ENCODE results near the gene ABTB1. TPM values are rescaled to one million over a fixed set of nuclear protein-coding genes. Genes with fewer than 3 reads are reported as not detected.

ABTB1 gene
- total and polyA plus RNA-seq, 2 donors (not counting 1 experiment from before 2014, with no cell fraction given): 141 to 259 TPM

GRCh38 chr3:127728417-127729015, 55.8 kb downstream of the ABTB1 start:
- H3K79me2 ChIP-seq (ENCODE audit: control insufficient read depth, insufficient read depth, low read length): no peaks in the 10 kb centered on the region
- peaks cover 3 to 17% of the 10 kb centered on the region in 2 donors for H3K4me1 ChIP-seq (ENCODE audit: control insufficient read depth in 2 of 2, insufficient read depth in 2 of 2, low read length in 2 of 2)
- Mint-ChIP-seq H3K9me3 (ENCODE audit: insufficient read depth) (peaks cover 3% of the 10 kb centered on the region), H3K27ac (no peak overlapping the region), H3K27me3 (no peaks in the 10 kb centered on the region), H3K4me3 (no peak overlapping the region), H3K4me1 (peaks cover 21% of the 10 kb centered on the region)
- 100% methylated on average over 1 of the region's 7 CpGs for WGBS (ENCODE audit: insufficient coverage)
- no peak overlapping the region for H3K4me3 ChIP-seq (ENCODE audit: control extremely low read depth in 1 of 5, extremely low read depth in 1 of 5, insufficient read depth in 1 of 5, low read depth in 2 of 5, low read length in 4 of 5)
- intact Hi-C loops (cut with micrococcal nuclease): no loop called here
- H4K20me1 ChIP-seq (ENCODE audit: control insufficient read depth, insufficient read depth, low read length, poor library complexity, severe bottlenecking): no peaks in the 10 kb centered on the region
- H2AFZ ChIP-seq (ENCODE audit: insufficient read depth, low read depth, low read length, poor library complexity, severe bottlenecking): no peak overlapping the region
- ChIA-PET CTCF (interaction anchor here (1.3 kb wide), 1 partner anchor 32 kb away, joined by 3 read pairs; no protein-coding TSS in a partner anchor), POLR2A (no interaction called here)
- TF ChIP-seq CTCF (IDR thresholded peaks at IDR 0.05) (no peak), EZH2 (IDR thresholded peaks at IDR 0.05; ENCODE audit: borderline replicate concordance, insufficient read depth, low read depth, low read length, poor library complexity, severe bottlenecking) (no peak)
- no peak overlapping the region for H3K27ac ChIP-seq (ENCODE audit: low read length in 2 of 2)
- no peak overlapping the region for H3K4me2 ChIP-seq (replicated peaks; ENCODE audit: low read depth, low read length, poor library complexity, severe bottlenecking)
- H3K36me3 ChIP-seq (replicated peaks in 1 of 2; ENCODE audit: control extremely low read depth in 1 of 2, control insufficient read depth in 1 of 2, extremely low read depth in 1 of 2, insufficient read depth in 2 of 2, low read length in 1 of 2): no peaks in the 10 kb centered on the region
- no peaks in the 10 kb centered on the region for H3K27me3 ChIP-seq (replicated peaks in 1 of 4; ENCODE audit: control extremely low read depth in 1 of 4, control insufficient read depth in 3 of 4, insufficient read depth in 4 of 4, low read length in 3 of 4)
- ATAC-seq (ENCODE audit: low read depth) (no peak), DNase-seq (no peak)
- no peaks in the 10 kb centered on the region for H3K9me3 ChIP-seq (ENCODE audit: control extremely low read depth in 1 of 3, control insufficient read depth in 2 of 3, insufficient read depth in 1 of 3, low read length in 2 of 3)
- no peak overlapping the region for H3K9ac ChIP-seq (ENCODE audit: low read length)

GRCh38 chr3:127729556-127730056, 56.9 kb downstream of the ABTB1 start:
- Histone ChIP-seq H3K27ac (ENCODE audit: low read length in 2 of 2) (no peak overlapping the region), H3K9ac (ENCODE audit: low read length) (no peak overlapping the region), H3K27me3 (replicated peaks in 1 of 4; ENCODE audit: control extremely low read depth in 1 of 4, control insufficient read depth in 3 of 4, insufficient read depth in 4 of 4, low read length in 3 of 4) (no peaks in the 10 kb centered on the region), H3K4me1 (ENCODE audit: control insufficient read depth in 2 of 2, insufficient read depth in 2 of 2, low read length in 2 of 2) (peaks cover 6 to 26% of the 10 kb centered on the region in 2 donors), H4K20me1 (ENCODE audit: control insufficient read depth, insufficient read depth, low read length, poor library complexity, severe bottlenecking) (no peaks in the 10 kb centered on the region), H3K4me3 (ENCODE audit: control extremely low read depth in 1 of 5, extremely low read depth in 1 of 5, insufficient read depth in 1 of 5, low read depth in 2 of 5, low read length in 4 of 5) (no peak overlapping the region), H3K36me3 (replicated peaks in 1 of 2; ENCODE audit: control extremely low read depth in 1 of 2, control insufficient read depth in 1 of 2, extremely low read depth in 1 of 2, insufficient read depth in 2 of 2, low read length in 1 of 2) (no peaks in the 10 kb centered on the region), H3K9me3 (ENCODE audit: control extremely low read depth in 1 of 3, control insufficient read depth in 2 of 3, insufficient read depth in 1 of 3, low read length in 2 of 3) (no peaks in the 10 kb centered on the region), H2AFZ (ENCODE audit: insufficient read depth, low read depth, low read length, poor library complexity, severe bottlenecking) (no peak overlapping the region), H3K4me2 (replicated peaks; ENCODE audit: low read depth, low read length, poor library complexity, severe bottlenecking) (no peak overlapping the region), H3K79me2 (ENCODE audit: control insufficient read depth, insufficient read depth, low read length) (no peaks in the 10 kb centered on the region)
- H3K27ac Mint-ChIP-seq: no peak overlapping the region
- DNase-seq (no peak), ATAC-seq (ENCODE audit: low read depth) (no peak)
- H3K4me3 Mint-ChIP-seq: no peak overlapping the region
- H3K9me3 Mint-ChIP-seq (ENCODE audit: insufficient read depth): no peaks in the 10 kb centered on the region
- TF ChIP-seq EZH2 (IDR thresholded peaks at IDR 0.05; ENCODE audit: borderline replicate concordance, insufficient read depth, low read depth, low read length, poor library complexity, severe bottlenecking) (no peak), CTCF (IDR thresholded peaks at IDR 0.05) (no peak)
- POLR2A ChIA-PET: no interaction called here
- H3K4me1 Mint-ChIP-seq: peaks cover 25% of the 10 kb centered on the region
- no peaks in the 10 kb centered on the region for H3K27me3 Mint-ChIP-seq
- CTCF ChIA-PET: interaction anchor here (1.3 kb wide), 1 partner anchor 33 kb away, joined by 3 read pairs; no protein-coding TSS in a partner anchor
- intact Hi-C loops (cut with micrococcal nuclease): loop anchor here (10.0 kb wide), 1 partner anchor 245 kb away; no protein-coding TSS in a partner anchor
- 58% methylated on average over 3 of the region's 4 CpGs for WGBS (ENCODE audit: insufficient coverage)
